Panc1 (cell line): ENCODE data around the gene PTPRZ1.

Source experiments
- CTCF ChIP-seq: fragments of 450-650 bp; IDR thresholded peaks from 2 replicates; pipeline ENCODE4 v1.5.1; 2017; ENCODE audit warnings: mild to moderate bottlenecking
- POLR2AphosphoS5 ChIP-seq: IDR thresholded peaks from 2 replicates; pipeline ENCODE4 v1.6.1; 2012; ENCODE audit warnings: mild to moderate bottlenecking, low read depth, low read length, moderate library complexity
- REST ChIP-seq, 2 experiments: IDR thresholded peaks; 2 replicates each; pipeline ENCODE4 v1.6.1; 2011 to 2012; ENCODE audit warnings: low read depth in 2 of 2, control low read depth in 1 of 2, low read length in 1 of 2, mild to moderate bottlenecking in 1 of 2, moderate library complexity in 1 of 2; ENCODE audit not compliant: insufficient read depth in 1 of 2

GRCh38 chr7:121871188-121871587 is 1.8 kb upstream of the PTPRZ1 start:
- TF ChIP-seq CTCF (no peak), REST (IDR thresholded peaks at IDR 0.05; ENCODE audit: insufficient read depth in 1 of 2, low read depth in 2 of 2, low read length in 1 of 2) (no peak), POLR2AphosphoS5 (no peak)
